ENCODE measurements around the gene PLCH1. TPM values are rescaled to one million over a fixed set of nuclear protein-coding genes. Genes with fewer than 3 reads are reported as not detected.
"Not testable (repeated sequence)": the region's sequence is repeated elsewhere in the genome, so short reads cannot be mapped to it uniquely, and the experiment has no call there.

The PLCH1 gene
- polyA plus RNA-seq, 1 donor (not counting 4 experiments of a cell fraction or from before 2014, with no cell fraction given) = 0.05 TPM

DNA sequence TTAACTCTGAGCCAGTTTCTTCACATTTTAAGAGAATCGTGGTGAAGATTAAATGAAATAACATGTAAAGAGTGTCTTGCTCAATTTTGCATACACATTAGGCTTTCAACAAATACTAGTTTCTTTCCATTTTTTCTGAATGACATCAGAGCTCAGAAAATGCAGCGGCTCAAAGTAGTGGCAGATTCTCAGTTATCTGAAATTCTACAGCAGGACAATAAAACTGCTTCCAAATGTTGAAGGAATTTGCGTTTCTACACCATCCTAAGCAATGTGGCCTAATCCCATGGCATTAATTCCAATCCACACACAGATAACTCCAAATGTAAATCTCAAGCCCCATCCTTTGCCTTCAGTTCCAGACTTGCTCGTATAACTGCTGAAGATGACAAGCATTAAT lies 115.8 kb downstream of the PLCH1 start:
- Histone ChIP-seq H3K9ac (ENCODE audit: control insufficient read depth, extremely low read depth, insufficient read depth, low read length) (no peak overlapping the region), H2AFZ (ENCODE audit: control insufficient read depth, low read length) (no peak overlapping the region), H3K27ac (ENCODE audit: control insufficient read depth, insufficient read depth, low read length) (no peak overlapping the region), H3K4me3 (ENCODE audit: control insufficient read depth in 2 of 3, extremely low read depth in 1 of 3, insufficient read depth in 2 of 3, low read depth in 1 of 3, low read length in 3 of 3) (no peak overlapping the region), H3K79me2 (ENCODE audit: control insufficient read depth, insufficient read depth, low read length) (no peaks in the 10 kb centered on the region), H3K9me1 (ENCODE audit: control insufficient read depth, extremely low read depth, insufficient read depth, low read length) (no peaks in the 10 kb centered on the region), H3K27me3 (ENCODE audit: control insufficient read depth, extremely low read depth, insufficient read depth, low read length) (no peaks in the 10 kb centered on the region), H3K9me3 (ENCODE audit: control insufficient read depth, low read depth, low read length) (no peaks in the 10 kb centered on the region), H3K4me2 (ENCODE audit: control insufficient read depth, extremely low read depth, insufficient read depth, low read depth, low read length) (no peak overlapping the region), H3K36me3 (ENCODE audit: control insufficient read depth in 2 of 2, extremely low read depth in 1 of 2, insufficient read depth in 2 of 2, low read length in 2 of 2) (no peaks in the 10 kb centered on the region), H4K20me1 (ENCODE audit: control insufficient read depth, extremely low read depth, insufficient read depth, low read length) (no peaks in the 10 kb centered on the region), H3K4me1 (ENCODE audit: control insufficient read depth, extremely low read depth, insufficient read depth, low read length) (no peaks in the 10 kb centered on the region)
- no peak for FAIRE-seq
- dilution Hi-C loops (cut with MboI; ENCODE audit: extremely low pct_ligation_motif_present, low sequenced_read_pairs) = no loop called here
- TF ChIP-seq EZH2 (IDR thresholded peaks at IDR 0.05; ENCODE audit: low read length) (no peak), CTCF (optimal IDR thresholded peaks at IDR 0.05 in 1 of 3, IDR thresholded peaks at IDR 0.05 in 1 of 3, conservative IDR thresholded peaks at IDR 0.05 in 1 of 3; ENCODE audit: extremely low read depth in 1 of 3, insufficient read depth in 2 of 3, low read length in 3 of 3) (no peak)
- no peak for DNase-seq (ENCODE audit: low read depth, low spot score)

- DNase-seq (ENCODE audit: low read depth, low spot score); H3K27me3 ChIP-seq (ENCODE audit: control insufficient read depth, extremely low read depth, insufficient read depth, low read length); H3K9me3 ChIP-seq (ENCODE audit: control insufficient read depth, low read depth, low read length); dilution Hi-C loops (cut with MboI; ENCODE audit: extremely low pct_ligation_motif_present, low sequenced_read_pairs); H2AFZ ChIP-seq (ENCODE audit: control insufficient read depth, low read length); FAIRE-seq; H3K4me3 ChIP-seq (ENCODE audit: control insufficient read depth in 2 of 3, extremely low read depth in 1 of 3, insufficient read depth in 2 of 3, low read depth in 1 of 3, low read length in 3 of 3); H3K79me2 ChIP-seq (ENCODE audit: control insufficient read depth, insufficient read depth, low read length); H3K9ac ChIP-seq (ENCODE audit: control insufficient read depth, extremely low read depth, insufficient read depth, low read length); H3K4me2 ChIP-seq (ENCODE audit: control insufficient read depth, extremely low read depth, insufficient read depth, low read depth, low read length); H4K20me1 ChIP-seq (ENCODE audit: control insufficient read depth, extremely low read depth, insufficient read depth, low read length); H3K9me1 ChIP-seq (ENCODE audit: control insufficient read depth, extremely low read depth, insufficient read depth, low read length); H3K4me1 ChIP-seq (ENCODE audit: control insufficient read depth, extremely low read depth, insufficient read depth, low read length); H3K27ac ChIP-seq (ENCODE audit: control insufficient read depth, insufficient read depth, low read length); H3K36me3 ChIP-seq (ENCODE audit: control insufficient read depth in 2 of 2, extremely low read depth in 1 of 2, insufficient read depth in 2 of 2, low read length in 2 of 2): not testable (repeated sequence)
Measured at GRCh38 chr3:155622647-155623046, 122.2 kb downstream of the PLCH1 start.

DNA sequence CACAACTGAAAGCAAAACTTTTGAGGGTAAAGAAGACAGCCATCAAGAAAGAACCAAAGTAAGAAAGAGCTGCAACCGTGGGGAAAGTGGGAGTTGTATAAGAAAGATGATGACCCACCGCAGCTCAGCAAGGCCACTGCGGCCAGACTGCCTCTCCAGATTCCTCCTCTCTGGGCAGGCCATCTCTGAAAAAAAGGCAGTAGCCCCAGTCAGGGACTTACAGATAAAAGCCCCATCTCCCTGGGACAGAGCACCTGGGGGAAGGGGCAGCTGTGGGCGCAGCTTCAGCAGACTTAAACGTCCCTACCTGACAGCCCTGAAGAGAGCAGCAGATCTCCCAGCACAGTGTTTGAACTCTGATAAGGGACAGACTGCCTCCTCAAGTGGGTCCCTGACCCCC lies 124.3 kb downstream of the PLCH1 start:
- H3K9ac ChIP-seq (ENCODE audit: control insufficient read depth, extremely low read depth, insufficient read depth, low read length); H3K4me2 ChIP-seq (ENCODE audit: control insufficient read depth, extremely low read depth, insufficient read depth, low read depth, low read length); H3K4me1 ChIP-seq (ENCODE audit: control insufficient read depth, extremely low read depth, insufficient read depth, low read length); H3K9me1 ChIP-seq (ENCODE audit: control insufficient read depth, extremely low read depth, insufficient read depth, low read length); H3K79me2 ChIP-seq (ENCODE audit: control insufficient read depth, insufficient read depth, low read length); H3K27ac ChIP-seq (ENCODE audit: control insufficient read depth, insufficient read depth, low read length); H3K36me3 ChIP-seq (ENCODE audit: control insufficient read depth in 2 of 2, extremely low read depth in 1 of 2, insufficient read depth in 2 of 2, low read length in 2 of 2); H2AFZ ChIP-seq (ENCODE audit: control insufficient read depth, low read length); H4K20me1 ChIP-seq (ENCODE audit: control insufficient read depth, extremely low read depth, insufficient read depth, low read length); FAIRE-seq; H3K4me3 ChIP-seq (ENCODE audit: control insufficient read depth in 2 of 3, extremely low read depth in 1 of 3, insufficient read depth in 2 of 3, low read depth in 1 of 3, low read length in 3 of 3); H3K27me3 ChIP-seq (ENCODE audit: control insufficient read depth, extremely low read depth, insufficient read depth, low read length); dilution Hi-C loops (cut with MboI; ENCODE audit: extremely low pct_ligation_motif_present, low sequenced_read_pairs); DNase-seq (ENCODE audit: low read depth, low spot score); H3K9me3 ChIP-seq (ENCODE audit: control insufficient read depth, low read depth, low read length): not testable (repeated sequence)
